MM.1S (cell line): ENCODE measurements around the gene CERS6.

Experiments used
- EZH2 ChIP-seq: fragments of 300-600 bp; sonication (generic); optimal IDR thresholded peaks from 2 replicates; pipeline ENCODE3; 2017; ENCODE audit warnings: low read depth, mild to moderate bottlenecking, antibody characterized with exemption, low read length, mixed read lengths
- EZH2phosphoT487 ChIP-seq: fragments of 300-600 bp; sonication (generic); IDR thresholded peaks from 2 replicates; pipeline ENCODE4 v1.6.1; 2018; ENCODE audit warnings: antibody characterized with exemption, low read length
- TF ChIP-seq, protein P1 (sequence below): fragments of 300-600 bp; sonication (generic); IDR thresholded peaks from 2 replicates; pipeline ENCODE4 v1.5.1; 2016; ENCODE audit warnings: antibody characterized with exemption, low read length, mixed read lengths

DNA sequence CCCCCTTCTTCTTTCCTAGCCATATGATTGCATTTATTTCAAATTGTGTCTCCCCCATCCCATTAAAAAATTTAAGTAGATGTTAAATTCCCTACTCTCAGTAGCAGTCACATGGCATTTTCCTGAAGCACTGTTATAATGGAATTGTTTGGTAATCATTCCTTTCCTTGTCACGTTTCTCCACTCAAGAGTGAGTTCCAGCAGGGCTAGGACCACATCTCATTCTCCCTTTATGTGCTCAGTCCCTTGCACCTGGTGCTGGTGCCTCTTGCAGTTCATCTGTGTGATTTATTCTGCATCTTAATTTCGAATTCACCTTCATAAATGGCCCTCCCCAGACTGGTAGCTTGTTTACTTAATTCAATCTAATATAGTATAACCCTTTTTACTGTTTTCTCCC lies 276.0 kb downstream of the CERS6 start:
- TF ChIP-seq, protein P1, sequence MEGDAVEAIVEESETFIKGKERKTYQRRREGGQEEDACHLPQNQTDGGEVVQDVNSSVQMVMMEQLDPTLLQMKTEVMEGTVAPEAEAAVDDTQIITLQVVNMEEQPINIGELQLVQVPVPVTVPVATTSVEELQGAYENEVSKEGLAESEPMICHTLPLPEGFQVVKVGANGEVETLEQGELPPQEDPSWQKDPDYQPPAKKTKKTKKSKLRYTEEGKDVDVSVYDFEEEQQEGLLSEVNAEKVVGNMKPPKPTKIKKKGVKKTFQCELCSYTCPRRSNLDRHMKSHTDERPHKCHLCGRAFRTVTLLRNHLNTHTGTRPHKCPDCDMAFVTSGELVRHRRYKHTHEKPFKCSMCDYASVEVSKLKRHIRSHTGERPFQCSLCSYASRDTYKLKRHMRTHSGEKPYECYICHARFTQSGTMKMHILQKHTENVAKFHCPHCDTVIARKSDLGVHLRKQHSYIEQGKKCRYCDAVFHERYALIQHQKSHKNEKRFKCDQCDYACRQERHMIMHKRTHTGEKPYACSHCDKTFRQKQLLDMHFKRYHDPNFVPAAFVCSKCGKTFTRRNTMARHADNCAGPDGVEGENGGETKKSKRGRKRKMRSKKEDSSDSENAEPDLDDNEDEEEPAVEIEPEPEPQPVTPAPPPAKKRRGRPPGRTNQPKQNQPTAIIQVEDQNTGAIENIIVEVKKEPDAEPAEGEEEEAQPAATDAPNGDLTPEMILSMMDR: no peak
- TF ChIP-seq EZH2 (no peak), EZH2phosphoT487 (no peak)
